Vagina (tissue), 2 donors: Measurements from ENCODE around the gene LRGUK. TPM values are rescaled to one million over a fixed set of nuclear protein-coding genes. Genes with fewer than 3 reads are reported as not detected.
"Not testable (repeated sequence)": the region's sequence is repeated elsewhere in the genome, so short reads cannot be mapped to it uniquely, and the experiment has no call there.

Experiments
- DNase-seq, 2 donors: peaks; one replicate each; pipeline ENCODE4 v3.0.0-alpha.2; 2017; ENCODE audit errors: extremely low spot score in 2 of 2
- H3K27ac ChIP-seq: fragments of 200-600 bp; sonication (generic); one replicate; pipeline ENCODE4 v1.5.1; 2019
- H3K27me3 ChIP-seq: fragments of 200-600 bp; sonication (generic); one replicate; pipeline ENCODE4 v1.5.1; 2019
- H3K36me3 ChIP-seq, 2 donors: fragments of 200-600 bp; sonication (generic); one replicate each; pipeline ENCODE4 v1.5.1; 2017 to 2019
- H3K4me1 ChIP-seq: fragments of 200-600 bp; sonication (generic); one replicate; pipeline ENCODE4 v1.5.1; 2019
- H3K4me3 ChIP-seq, 2 donors: fragments of 200-600 bp; sonication (generic); 1 replicate in 1 of 2; 2 replicates in 1 of 2; pipeline ENCODE4 v1.5.1; 2016 to 2019
- H3K9me3 ChIP-seq: fragments of 200-600 bp; sonication (generic); one replicate; pipeline ENCODE4 v1.5.1; 2019
- CTCF ChIP-seq, 3 experiments: fragments of 450-650 bp in 2 of 3; fragments of 200-600 bp in 1 of 3; sonication (generic) in 1 of 3; IDR thresholded peaks; one replicate each; pipeline ENCODE4 v1.5.1; 2017 to 2019; ENCODE audit warnings: antibody characterized with exemption in 3 of 3, mild to moderate bottlenecking in 2 of 3, moderate library complexity in 2 of 3
- POLR2A ChIP-seq, 2 donors: fragments of 450-650 bp; IDR thresholded peaks; one replicate each; pipeline ENCODE4 v1.6.1; 2017; ENCODE audit warnings: antibody characterized with exemption in 2 of 2, mild to moderate bottlenecking in 2 of 2, moderate library complexity in 2 of 2
- POLR2AphosphoS5 ChIP-seq, 2 donors: sonication (generic); formaldehyde crosslinking; IDR thresholded peaks; one replicate each; pipeline ENCODE4 v1.9.0; 2017; ENCODE audit warnings: antibody characterized with exemption in 2 of 2, mild to moderate bottlenecking in 2 of 2, low read depth in 1 of 2; ENCODE audit not compliant: insufficient read depth in 1 of 2
- intact Hi-C: fragments of 100-400 bp; cut with DNase I; formaldehyde crosslinking; loops from one replicate; pipeline ENCODE4 v1.15.1; 2023
- total RNA-seq: library from RNA; depleted of rRNA; stranded (reverse); fragments of >200 nt; gene quantifications from one replicate; pipeline ENCODE4 v1.2.3, GENCODE V29; 2016

Gene LRGUK
- total RNA-seq, 1 donor from 2014 or later, result 2.9 TPM

- H3K9me3 ChIP-seq, result no peaks in the 10 kb centered on the region
- no peak for TF ChIP-seq POLR2AphosphoS5 (IDR thresholded peaks at IDR 0.05; ENCODE audit: insufficient read depth in 1 of 2, low read depth in 1 of 2)
- TF ChIP-seq POLR2A (IDR thresholded peaks at IDR 0.05), result no peak
- no peak for TF ChIP-seq CTCF (IDR thresholded peaks at IDR 0.05)
- H3K36me3 ChIP-seq, result peaks cover 0 to 10% of the 10 kb centered on the region in 2 donors
- intact Hi-C loops, result no loop called here
- H3K4me3 ChIP-seq, result no peak overlapping the region
- no peak overlapping the region for H3K27ac ChIP-seq
- H3K27me3 ChIP-seq, result no peaks in the 10 kb centered on the region
- peaks cover 13% of the 10 kb centered on the region for H3K4me1 ChIP-seq
- DNase-seq, result no peak
Observed at GRCh38 chr7:134289423-134289822, 162.3 kb downstream of the LRGUK start.

- H3K36me3 ChIP-seq, result peaks cover 0 to 14% of the 10 kb centered on the region in 2 donors
- TF ChIP-seq CTCF (IDR thresholded peaks at IDR 0.05) (no peak), POLR2A (IDR thresholded peaks at IDR 0.05) (no peak), POLR2AphosphoS5 (IDR thresholded peaks at IDR 0.05; ENCODE audit: insufficient read depth in 1 of 2, low read depth in 1 of 2) (no peak)
- H3K27me3 ChIP-seq, result no peaks in the 10 kb centered on the region
- intact Hi-C loops, result no loop called here
- peaks cover 13% of the 10 kb centered on the region for H3K4me1 ChIP-seq
- H3K4me3 ChIP-seq, result no peak overlapping the region
- H3K9me3 ChIP-seq, result no peaks in the 10 kb centered on the region
- H3K27ac ChIP-seq, result no peak overlapping the region
- no peak for DNase-seq
Observed at GRCh38 chr7:134289841-134290240, 162.7 kb downstream of the LRGUK start.

- TF ChIP-seq CTCF (IDR thresholded peaks at IDR 0.05), result no peak
- no peak for TF ChIP-seq POLR2A (IDR thresholded peaks at IDR 0.05)
- no peak for TF ChIP-seq POLR2AphosphoS5 (IDR thresholded peaks at IDR 0.05; ENCODE audit: insufficient read depth in 1 of 2, low read depth in 1 of 2)
- Histone ChIP-seq H3K36me3 (peaks cover 0 to 18% of the 10 kb centered on the region in 2 donors), H3K4me3 (no peak overlapping the region), H3K27me3 (no peaks in the 10 kb centered on the region), H3K27ac (no peak overlapping the region), H3K9me3 (no peaks in the 10 kb centered on the region), H3K4me1 (peaks cover 13% of the 10 kb centered on the region)
- intact Hi-C loops, result no loop called here
- no peak for DNase-seq
Observed at GRCh38 chr7:134290286-134290685, 163.1 kb downstream of the LRGUK start.

GRCh38 chr7:134293002-134293740, 166.0 kb downstream of the LRGUK start:
- H3K9me3 ChIP-seq, result no peaks in the 10 kb centered on the region
- intact Hi-C loops, result no loop called here
- TF ChIP-seq POLR2AphosphoS5 (IDR thresholded peaks at IDR 0.05; ENCODE audit: insufficient read depth in 1 of 2, low read depth in 1 of 2), result no peak
- no peak for TF ChIP-seq CTCF (IDR thresholded peaks at IDR 0.05)
- no peak for TF ChIP-seq POLR2A (IDR thresholded peaks at IDR 0.05)
- no peak overlapping the region for H3K27ac ChIP-seq
- H3K4me1 ChIP-seq, result peaks cover 13% of the 10 kb centered on the region
- peaks cover 0 to 28% of the 10 kb centered on the region in 2 donors for H3K36me3 ChIP-seq
- no peak for DNase-seq
- H3K27me3 ChIP-seq, result no peaks in the 10 kb centered on the region
- no peak overlapping the region for H3K4me3 ChIP-seq

- H3K27me3 ChIP-seq, DNase-seq, intact Hi-C loops, H3K4me3 ChIP-seq, H3K4me1 ChIP-seq, H3K9me3 ChIP-seq, H3K27ac ChIP-seq: not testable (repeated sequence)
- peaks cover 0 to 45% of the 10 kb centered on the region in 2 donors for H3K36me3 ChIP-seq
Observed at GRCh38 chr7:134295982-134296381, 168.8 kb downstream of the LRGUK start.
